Peyer's patch (tissue), 4 donors: ENCODE data around the gene KISS1. TPM values are rescaled to one million over a fixed set of nuclear protein-coding genes. Genes with fewer than 3 reads are reported as not detected.

Source experiments
- DNase-seq, 3 donors: peaks; one replicate each; pipeline ENCODE4 v3.0.0-alpha.2; 2017 to 2019
- H3K27ac ChIP-seq, 4 donors: fragments of 200-600 bp; sonication (generic); one replicate each; pipeline ENCODE4 v1.5.1; 2016 to 2019
- H3K27me3 ChIP-seq, 2 donors: fragments of 200-600 bp; sonication (generic); one replicate each; pipeline ENCODE4 v1.5.1; 2019
- H3K36me3 ChIP-seq, 3 donors: fragments of 200-600 bp; sonication (generic); one replicate each; pipeline ENCODE4 v1.5.1; 2016 to 2019
- H3K4me1 ChIP-seq, 4 donors: fragments of 200-600 bp; sonication (generic); one replicate each; pipeline ENCODE4 v1.5.1; 2016 to 2019
- H3K4me3 ChIP-seq, 4 donors: fragments of 200-600 bp; sonication (generic); 1 replicate in 3 of 4; 2 replicates in 1 of 4; pipeline ENCODE4 v1.5.1; 2016 to 2019; ENCODE audit warnings: mild to moderate bottlenecking in 1 of 4
- H3K9me3 ChIP-seq, 4 donors: fragments of 200-600 bp; sonication (generic); one replicate each; pipeline ENCODE4 v1.5.1; 2016 to 2019; ENCODE audit warnings: mild to moderate bottlenecking in 1 of 4
- POLR2A ChIP-seq, 2 donors: fragments of 450-650 bp; IDR thresholded peaks; one replicate each; pipeline ENCODE4 v1.5.1; 2017; ENCODE audit warnings: antibody characterized with exemption in 2 of 2, mild to moderate bottlenecking in 2 of 2, moderate library complexity in 2 of 2
- total RNA-seq, 4 donors: library from RNA; depleted of rRNA; stranded (reverse); fragments of >200 nt; gene quantifications; one replicate each; pipeline ENCODE4 v1.1.0, GENCODE V29; 2016
- TF ChIP-seq, protein P1 (sequence below), 6 experiments: fragments of 450-650 bp in 4 of 6; fragments of 200-600 bp in 2 of 6; sonication (generic) in 1 of 6; IDR thresholded peaks; one replicate each; pipeline ENCODE4 v1.5.1; 2017 to 2019; ENCODE audit warnings: antibody characterized with exemption in 6 of 6, mild to moderate bottlenecking in 3 of 6, moderate library complexity in 1 of 6

The KISS1 gene
- total RNA-seq, 4 donors from 2014 or later, result 3.0 to 7.0 TPM; not detected in 2

DNA sequence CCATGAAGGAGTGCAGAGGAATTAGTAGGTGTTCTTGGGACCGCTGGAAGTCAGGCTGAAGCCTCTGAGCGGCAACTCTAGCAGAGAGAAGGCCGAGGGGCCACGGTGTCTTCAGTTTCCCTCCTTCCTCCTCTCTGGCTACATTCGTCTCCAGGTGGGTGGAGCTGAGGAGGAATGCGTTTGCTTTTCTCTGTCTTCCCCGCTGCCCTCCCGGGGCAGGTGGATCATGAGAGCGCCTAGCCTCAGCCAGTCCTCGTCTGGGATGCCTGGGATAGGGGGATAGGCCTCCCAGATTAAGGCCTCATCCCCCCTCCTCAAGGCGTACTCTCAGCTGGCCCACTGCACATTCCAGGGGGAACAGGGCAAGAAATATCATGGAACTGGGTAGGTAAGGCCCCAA lies 25.0 kb upstream of the KISS1 start:
- TF ChIP-seq POLR2A (IDR thresholded peaks at IDR 0.05), result no peak
- TF ChIP-seq, protein P1, sequence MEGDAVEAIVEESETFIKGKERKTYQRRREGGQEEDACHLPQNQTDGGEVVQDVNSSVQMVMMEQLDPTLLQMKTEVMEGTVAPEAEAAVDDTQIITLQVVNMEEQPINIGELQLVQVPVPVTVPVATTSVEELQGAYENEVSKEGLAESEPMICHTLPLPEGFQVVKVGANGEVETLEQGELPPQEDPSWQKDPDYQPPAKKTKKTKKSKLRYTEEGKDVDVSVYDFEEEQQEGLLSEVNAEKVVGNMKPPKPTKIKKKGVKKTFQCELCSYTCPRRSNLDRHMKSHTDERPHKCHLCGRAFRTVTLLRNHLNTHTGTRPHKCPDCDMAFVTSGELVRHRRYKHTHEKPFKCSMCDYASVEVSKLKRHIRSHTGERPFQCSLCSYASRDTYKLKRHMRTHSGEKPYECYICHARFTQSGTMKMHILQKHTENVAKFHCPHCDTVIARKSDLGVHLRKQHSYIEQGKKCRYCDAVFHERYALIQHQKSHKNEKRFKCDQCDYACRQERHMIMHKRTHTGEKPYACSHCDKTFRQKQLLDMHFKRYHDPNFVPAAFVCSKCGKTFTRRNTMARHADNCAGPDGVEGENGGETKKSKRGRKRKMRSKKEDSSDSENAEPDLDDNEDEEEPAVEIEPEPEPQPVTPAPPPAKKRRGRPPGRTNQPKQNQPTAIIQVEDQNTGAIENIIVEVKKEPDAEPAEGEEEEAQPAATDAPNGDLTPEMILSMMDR (IDR thresholded peaks at IDR 0.05), result no peak
- H3K27me3 ChIP-seq, result no peaks in the 10 kb centered on the region
- H3K27ac ChIP-seq, result no peak overlapping the region
- peaks cover 0 to 25% (median 0%) of the 10 kb centered on the region in 3 donors for H3K36me3 ChIP-seq
- H3K4me3 ChIP-seq, result no peak overlapping the region
- peaks cover 0 to 8% (median 0%) of the 10 kb centered on the region in 4 donors for H3K4me1 ChIP-seq
- DNase-seq, result no peak
- H3K9me3 ChIP-seq, result no peaks in the 10 kb centered on the region

GRCh38 chr1:204219971-204220616 lies 23.8 kb upstream of the KISS1 start:
- Histone ChIP-seq H3K36me3 (peaks cover 0 to 25% (median 0%) of the 10 kb centered on the region in 3 donors), H3K27me3 (no peaks in the 10 kb centered on the region), H3K27ac (no peak overlapping the region), H3K9me3 (no peaks in the 10 kb centered on the region), H3K4me1 (peaks cover 0 to 3% (median 0%) of the 10 kb centered on the region in 4 donors), H3K4me3 (no peak overlapping the region)
- TF ChIP-seq POLR2A (IDR thresholded peaks at IDR 0.05), result no peak
- TF ChIP-seq, protein P1 (IDR thresholded peaks at IDR 0.05), result no peak
- no peak for DNase-seq

- DNase-seq, result no peak
- Histone ChIP-seq H3K9me3 (no peaks in the 10 kb centered on the region), H3K27ac (no peak overlapping the region), H3K27me3 (no peaks in the 10 kb centered on the region), H3K4me1 (no peaks in the 10 kb centered on the region), H3K36me3 (peaks cover 0 to 25% (median 0%) of the 10 kb centered on the region in 3 donors), H3K4me3 (no peak overlapping the region)
- no peak for TF ChIP-seq POLR2A (IDR thresholded peaks at IDR 0.05)
- TF ChIP-seq, protein P1 (IDR thresholded peaks at IDR 0.05), result no peak
Observed at GRCh38 chr1:204218552-204218951, 22.3 kb upstream of the KISS1 start.

DNA sequence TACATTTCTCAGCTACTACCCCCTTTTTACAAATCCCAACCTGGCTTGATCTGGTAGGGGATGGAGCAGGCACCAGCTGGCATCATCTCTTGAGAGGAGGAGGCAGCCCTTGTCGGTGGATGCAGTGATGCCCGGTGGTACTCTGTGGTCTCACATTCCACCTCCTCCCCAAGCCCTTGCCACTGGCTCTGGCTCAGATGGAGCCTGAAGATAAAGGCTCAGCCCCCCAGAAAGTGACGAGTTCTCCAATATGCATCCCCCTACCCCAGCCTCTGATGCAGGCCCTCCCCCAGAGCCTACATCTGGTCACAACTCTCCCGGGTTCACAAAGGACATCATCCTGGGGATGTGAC lies 21.3 kb upstream of the KISS1 start:
- no peak overlapping the region for H3K4me3 ChIP-seq
- TF ChIP-seq, protein P1 (IDR thresholded peaks at IDR 0.05), result no peak
- no peak for TF ChIP-seq POLR2A (IDR thresholded peaks at IDR 0.05)
- no peaks in the 10 kb centered on the region for H3K9me3 ChIP-seq
- no peaks in the 10 kb centered on the region for H3K4me1 ChIP-seq
- no peak for DNase-seq
- no peak overlapping the region for H3K27ac ChIP-seq
- H3K27me3 ChIP-seq, result no peaks in the 10 kb centered on the region
- peaks cover 0 to 19% (median 0%) of the 10 kb centered on the region in 3 donors for H3K36me3 ChIP-seq

- no peaks in the 10 kb centered on the region for H3K9me3 ChIP-seq
- no peak overlapping the region for H3K27ac ChIP-seq
- no peaks in the 10 kb centered on the region for H3K27me3 ChIP-seq
- H3K4me1 ChIP-seq, result no peaks in the 10 kb centered on the region
- H3K36me3 ChIP-seq, result peaks cover 0 to 13% (median 0%) of the 10 kb centered on the region in 3 donors
- no peak for TF ChIP-seq POLR2A (IDR thresholded peaks at IDR 0.05)
- TF ChIP-seq, protein P1 (IDR thresholded peaks at IDR 0.05), result no peak
- no peak for DNase-seq
- H3K4me3 ChIP-seq, result no peak overlapping the region
Observed at GRCh38 chr1:204216880-204217647, 20.8 kb upstream of the KISS1 start.
